Measurements from ENCODE around the gene CDK5.

CDK5 gene

DNA sequence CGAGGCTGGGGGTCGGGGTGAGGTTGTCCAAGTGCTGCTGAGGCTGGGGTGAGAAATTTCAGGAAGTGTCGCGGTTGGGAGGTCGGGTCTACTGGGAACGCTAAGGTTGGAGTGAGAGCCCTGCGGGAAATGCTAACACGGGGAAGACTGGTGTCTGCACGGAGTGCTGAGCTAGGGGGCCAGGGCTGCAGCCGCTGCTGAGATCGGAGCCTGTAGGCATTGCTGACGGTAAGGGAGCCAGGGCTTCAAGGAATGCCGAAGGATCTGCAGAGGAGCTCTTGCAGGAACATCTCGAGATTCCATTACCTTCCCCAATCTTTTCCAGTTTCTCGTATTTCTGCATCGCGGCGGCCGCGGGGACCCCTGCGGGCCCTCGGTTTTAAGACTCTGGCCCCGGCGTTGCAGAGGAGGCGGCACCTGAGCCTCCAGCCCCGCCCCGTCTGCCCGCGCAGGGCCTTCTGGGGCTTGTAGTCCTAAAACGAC, at the start of gene CDK5:
TSS of gene CDK5 (minus strand) at position 392 of the 483 bp plus-strand sequence. CDS start at position 343, 49 bp downstream.
- DNase-seq (ENCODE audit: low spot score) = no peak

DNA sequence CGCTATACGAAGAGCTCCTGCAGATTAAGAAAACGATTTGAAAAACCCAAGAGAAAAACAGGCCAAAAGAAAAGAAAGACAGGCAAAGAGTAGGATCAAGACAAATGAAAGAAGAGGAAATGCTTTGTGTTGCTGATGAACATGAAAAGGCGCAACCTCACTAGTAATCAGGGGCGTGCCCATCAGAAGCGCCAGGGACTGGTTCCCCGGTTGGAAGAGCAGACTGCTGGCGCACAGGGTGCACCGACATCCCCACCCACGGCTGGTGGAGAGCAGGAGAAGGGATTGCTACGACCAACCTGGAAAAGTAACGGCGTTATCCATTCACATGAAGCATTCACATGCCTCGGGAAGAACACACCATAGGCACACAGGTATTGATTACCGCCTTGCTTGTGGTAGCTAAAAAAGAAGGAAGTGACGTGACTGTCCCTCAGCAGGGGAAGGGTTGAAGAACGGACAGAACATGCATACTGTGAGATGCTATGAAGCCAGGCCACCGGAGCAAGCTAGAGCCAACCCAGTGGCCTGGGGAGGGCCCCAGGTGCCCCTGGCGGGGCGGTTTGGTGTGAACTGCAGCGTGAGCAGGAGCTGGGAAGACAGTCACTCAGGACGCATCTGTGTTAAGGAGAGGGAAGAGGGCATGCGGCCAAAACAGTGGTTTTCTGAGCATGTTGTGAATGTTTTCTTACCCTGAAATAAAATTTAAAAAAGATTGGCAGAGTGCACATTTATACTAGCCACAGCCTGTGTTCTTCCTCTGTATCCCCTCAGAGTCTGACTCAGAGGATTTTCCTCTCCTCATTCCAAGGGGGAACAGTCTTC, 46.9 kb upstream of the CDK5 start:
- DNase-seq (ENCODE audit: low spot score) = no peak

DNA sequence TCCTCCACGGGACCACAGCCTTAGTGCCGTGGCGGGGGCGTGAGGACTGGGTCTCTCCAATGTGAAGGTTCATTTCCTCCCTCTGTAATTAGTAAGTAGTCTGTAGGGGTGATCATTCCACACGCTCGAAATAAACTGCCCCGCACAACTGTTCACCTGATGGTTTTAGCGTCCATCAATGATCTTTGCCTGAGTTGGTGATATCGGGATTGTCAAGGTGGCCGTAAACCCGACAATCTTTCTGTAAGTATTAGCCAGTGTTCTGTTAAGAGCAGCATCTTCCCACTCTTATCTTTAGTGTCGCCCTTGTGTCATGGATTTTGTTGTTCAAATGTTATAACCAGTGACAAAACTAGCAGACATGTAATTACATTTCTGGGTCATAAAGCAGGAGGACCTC, 46.3 kb upstream of the CDK5 start:
- no peak for DNase-seq (ENCODE audit: low spot score)

DNA sequence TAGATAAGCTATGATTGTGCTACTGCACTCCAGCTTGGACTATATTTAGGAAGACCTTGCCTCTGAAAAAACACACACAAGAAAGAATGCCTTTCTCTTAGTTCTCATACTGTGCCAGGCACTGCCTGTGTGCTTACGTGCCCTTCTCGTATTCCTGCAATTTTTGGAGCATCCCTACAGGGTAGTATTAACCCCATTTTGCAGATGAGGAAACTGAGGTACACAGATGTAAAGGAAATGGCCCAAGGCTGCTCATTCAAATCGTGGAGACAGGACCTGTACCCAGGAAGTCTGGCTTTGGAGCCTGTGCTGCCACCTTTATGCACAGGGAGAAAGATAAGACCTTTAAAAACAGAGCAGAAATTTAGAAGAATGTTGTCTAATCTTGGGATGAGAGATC, 45.3 kb upstream of the CDK5 start:
- DNase-seq (ENCODE audit: low spot score) = no peak

DNA sequence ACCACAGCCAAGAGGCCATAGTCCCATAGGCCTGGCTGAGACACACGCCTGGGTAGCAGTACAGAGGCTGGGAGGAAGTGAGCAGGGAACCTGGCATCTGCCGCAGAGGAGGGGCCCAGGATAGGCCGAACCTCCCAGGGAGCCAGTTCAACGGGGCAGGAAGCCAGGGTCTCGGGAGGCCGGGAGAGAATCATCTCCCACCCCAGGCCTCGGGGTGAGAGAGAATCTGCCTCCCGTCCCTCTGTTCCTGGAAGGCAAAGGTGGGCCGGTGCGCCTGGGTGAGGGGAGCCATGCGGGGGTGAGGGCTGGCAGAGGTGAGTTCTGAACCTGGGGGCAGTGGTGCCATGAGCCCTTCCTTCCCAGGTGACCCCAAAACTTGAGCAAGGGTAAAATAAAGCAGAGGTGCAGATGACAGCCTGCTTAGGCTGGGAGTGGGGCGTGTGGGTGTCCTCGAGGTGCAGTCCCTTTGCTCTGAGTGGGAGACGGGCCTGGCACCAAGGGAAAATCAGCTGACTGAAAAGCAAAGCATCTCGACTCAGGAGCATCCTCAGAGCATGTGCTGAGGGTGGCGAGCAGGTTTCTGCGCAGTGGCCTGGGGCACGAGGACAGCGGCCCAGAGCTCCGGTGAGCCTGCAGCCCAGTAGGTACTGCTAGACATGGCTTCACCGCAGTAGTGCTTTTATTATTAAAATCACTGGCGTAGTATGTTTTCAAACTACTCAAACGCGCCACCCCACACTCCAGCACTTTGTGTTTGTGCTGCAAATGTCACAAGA, 44.1 kb upstream of the CDK5 start:
- DNase-seq (ENCODE audit: low spot score) = no peak

DNA sequence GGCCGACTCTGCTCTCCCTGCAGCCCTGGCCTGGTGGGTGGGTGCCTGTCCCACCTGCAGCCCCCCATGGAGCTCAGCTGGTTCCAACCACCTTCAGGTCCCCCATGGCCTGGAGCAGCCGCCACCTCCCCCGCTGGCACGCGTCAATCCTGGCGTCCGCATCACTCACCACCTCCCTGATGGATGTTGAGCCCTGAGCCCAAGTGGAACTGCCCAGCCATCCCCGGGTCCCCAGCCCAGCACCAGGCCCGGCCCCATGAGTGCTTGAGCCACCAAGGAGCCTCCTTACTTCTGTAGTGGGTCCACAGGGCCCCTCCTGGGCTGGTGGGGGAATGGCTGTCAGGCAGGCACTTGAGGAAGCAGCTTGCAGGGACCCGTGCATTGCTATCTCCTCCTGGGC, 43.2 kb upstream of the CDK5 start:
- DNase-seq (ENCODE audit: low spot score) = no peak

DNA sequence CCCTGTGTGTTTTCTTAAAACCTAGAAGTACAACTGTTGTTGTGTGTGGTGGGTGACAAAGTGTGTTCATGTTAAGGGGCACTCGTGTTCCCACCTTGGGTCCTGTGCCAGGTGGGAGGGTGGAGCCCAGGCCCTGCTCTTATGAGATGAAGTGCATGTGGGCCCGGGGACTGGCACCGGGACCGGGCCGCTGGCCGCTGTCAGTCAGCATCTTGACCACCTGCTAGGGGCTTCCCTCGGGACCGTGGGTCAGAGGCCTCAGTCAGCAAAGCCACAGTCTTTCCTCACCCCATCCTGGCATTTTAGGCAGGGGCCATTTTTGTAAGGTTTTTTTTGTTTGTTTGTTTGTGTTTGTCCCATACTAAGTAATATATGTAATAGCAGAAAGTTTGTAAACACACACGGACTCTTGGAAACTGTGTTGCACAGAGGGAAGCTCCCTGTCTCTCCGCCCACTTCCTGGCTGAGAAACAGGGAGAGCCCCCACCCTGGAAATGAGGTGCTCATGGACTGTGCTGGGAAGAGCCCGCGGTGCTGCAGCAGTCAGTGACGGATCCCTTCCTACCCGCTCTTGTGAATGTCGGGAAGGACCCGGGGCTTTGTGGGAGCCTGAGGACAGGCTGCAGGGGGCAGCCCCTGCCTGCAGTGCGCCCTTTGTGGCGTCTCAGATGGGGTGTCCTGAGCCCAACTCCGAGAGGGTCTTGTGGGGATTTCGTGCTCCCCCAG, 42.0 kb upstream of the CDK5 start:
- no peak for DNase-seq (ENCODE audit: low spot score)

DNA sequence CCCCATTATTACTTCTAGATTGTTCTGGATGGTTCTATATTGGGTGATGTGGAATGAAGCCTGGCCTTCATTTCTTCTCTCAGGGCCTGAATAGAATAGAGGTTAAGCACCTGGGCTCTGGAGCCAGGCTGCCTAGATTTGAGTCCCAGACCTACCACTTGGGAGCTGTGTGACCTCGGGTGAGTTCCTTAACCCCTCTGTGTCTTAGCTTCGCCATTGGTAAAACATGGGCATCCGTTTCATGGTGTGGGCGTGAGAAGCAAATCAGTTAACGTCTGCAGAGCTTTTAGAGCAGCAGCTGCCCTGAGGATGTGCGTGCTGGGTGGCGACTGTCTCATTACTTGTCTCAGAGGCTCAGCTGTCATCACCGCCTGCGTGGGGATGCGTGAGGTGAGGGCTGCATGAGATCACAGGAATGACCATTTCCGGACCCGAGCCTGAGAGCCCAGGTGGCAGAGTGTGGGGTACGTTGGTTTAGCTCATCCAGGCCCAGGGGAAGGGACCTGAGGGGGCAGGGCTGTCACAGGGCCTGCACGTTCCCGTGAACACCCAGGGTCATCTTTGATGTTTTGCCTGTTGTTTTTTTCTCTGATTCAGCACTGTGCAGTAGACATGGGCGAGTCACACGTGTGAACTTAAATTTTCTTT, 38.3 kb upstream of the CDK5 start:
- no peak for DNase-seq (ENCODE audit: low spot score)

DNA sequence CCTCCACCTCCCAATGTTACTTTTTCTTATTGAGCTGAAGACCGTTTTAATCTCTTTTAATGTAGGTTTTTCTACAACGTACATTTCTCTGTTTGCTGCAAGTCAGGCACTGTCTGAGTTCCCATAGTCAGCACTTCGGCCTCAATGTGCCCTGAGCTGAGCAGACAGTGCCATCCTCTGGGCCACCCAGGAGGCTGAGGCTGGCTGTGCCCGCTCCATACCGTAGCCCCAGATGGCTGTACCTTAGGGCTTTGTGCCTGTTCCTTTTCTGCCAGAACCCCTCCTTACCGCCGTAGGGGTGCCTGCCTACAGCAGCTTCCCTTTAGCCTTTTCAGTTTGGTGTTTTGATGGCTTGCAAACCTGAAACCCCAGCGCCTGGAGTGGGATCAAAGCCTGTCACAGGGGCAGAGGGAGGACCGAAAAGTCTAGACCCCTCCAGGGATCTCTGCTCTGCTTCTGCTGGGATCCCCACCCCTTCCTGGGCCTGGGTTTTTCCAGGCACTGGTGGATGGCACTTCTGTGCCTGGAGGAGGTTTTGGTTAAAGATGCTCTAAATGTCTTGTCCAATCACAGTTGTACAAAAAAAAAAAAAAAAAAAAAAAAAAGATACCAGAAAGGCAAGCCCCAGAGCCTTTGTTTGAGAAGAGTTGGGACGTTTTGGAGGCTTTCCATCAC, 37.6 kb upstream of the CDK5 start:
- DNase-seq (ENCODE audit: low spot score) = no peak

DNA sequence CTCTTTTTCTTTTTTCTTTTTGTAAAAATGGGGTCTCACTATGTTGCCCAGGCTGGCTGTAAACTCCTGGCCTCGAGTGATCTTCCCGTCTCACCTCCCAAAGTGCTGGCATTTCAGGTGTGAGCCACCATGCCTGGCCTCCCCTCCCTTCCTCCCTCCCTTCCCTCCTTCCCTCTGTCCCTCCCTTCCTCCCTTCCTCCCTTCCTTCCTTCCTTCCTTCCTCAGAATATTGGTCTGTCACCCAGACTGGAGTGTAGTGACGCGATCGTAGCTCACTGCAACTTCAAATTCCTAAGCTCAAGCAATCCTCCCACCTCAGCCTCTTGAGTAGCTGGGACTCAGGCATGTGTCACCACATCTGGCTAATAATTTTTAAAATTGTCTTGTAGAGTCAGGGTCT, 37.0 kb upstream of the CDK5 start:
- no peak for DNase-seq (ENCODE audit: low spot score)

DNA sequence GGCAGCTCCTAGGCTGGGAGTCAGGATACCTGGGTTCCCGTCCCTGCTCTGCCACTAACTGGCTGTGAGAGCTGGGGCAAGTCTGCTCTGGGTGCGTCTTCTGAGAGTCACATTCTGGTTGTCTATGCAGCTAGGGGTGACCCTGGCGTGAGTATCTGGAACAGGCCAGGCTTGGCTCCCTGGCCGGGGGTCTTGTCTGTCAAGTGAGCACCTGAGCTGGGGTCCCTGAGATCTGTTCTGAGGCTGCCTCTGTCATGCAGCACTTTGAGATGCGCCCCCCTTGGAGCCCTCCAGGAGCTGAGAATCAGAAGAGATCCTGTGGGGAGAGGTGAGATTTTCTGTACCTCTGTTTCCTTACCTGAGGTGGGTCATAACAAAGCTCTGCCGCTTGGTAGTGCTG, 36.1 kb upstream of the CDK5 start:
- DNase-seq (ENCODE audit: low spot score) = no peak

DNA sequence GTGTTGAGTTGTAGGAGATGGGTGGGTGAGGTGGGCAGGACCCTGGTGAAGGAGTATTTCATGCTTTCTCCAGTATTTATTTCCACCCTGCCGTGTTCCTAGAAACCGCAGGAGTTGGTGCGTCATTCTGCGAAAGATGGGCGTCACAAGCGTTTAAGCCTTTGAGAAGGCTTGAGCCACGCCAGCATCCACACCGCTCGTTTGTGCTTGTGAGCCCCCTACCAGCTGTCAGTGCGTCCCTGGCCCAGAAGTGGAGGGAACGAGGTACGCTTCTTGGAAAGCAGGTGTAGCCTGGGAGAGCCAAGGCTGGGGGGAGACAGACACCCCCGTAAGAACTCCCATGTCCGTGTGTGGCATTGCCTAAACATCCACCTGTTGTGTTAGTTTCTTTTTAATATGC, 34.3 kb upstream of the CDK5 start:
- no peak for DNase-seq (ENCODE audit: low spot score)

DNA sequence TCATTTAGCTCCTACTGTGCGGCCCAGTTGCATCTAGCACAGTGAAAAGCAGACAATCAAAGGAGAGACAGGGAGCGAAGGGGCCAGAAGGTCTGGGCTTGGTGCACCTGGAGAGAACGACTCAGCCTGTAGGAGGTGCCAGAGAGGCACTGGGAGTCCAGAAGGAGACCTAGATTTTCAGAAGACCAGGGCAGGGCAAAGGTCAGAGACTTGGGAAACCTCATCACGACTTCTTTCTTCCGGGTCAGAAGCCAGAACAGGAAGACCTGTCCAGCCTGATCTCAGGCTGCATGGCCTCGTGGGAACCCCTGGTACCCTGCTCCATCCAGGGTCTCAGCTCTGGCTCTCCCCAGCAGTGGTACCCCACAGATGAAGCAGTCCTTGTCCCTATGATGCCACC, 33.7 kb upstream of the CDK5 start:
- no peak for DNase-seq (ENCODE audit: low spot score)

DNA sequence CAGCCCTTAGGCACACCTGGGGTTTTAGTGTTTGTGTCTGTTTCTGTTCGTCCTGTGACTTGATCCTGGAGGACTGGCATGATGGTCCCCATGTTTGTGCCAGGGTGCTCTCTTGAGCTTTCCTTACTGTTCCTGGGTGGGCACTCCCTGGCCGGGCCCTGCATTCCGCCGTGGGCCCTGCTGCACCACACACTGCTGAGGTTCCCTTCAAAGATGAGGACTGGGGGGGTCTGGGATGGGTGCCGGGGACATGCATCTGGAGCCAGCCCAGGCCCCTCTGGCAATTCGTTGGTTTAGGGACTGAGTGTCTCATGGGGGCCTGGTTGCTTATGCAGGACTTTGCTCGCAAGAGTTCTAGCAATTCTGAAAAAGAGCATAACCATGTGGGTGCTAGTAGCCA, 33.3 kb upstream of the CDK5 start:
- DNase-seq (ENCODE audit: low spot score) = no peak

DNA sequence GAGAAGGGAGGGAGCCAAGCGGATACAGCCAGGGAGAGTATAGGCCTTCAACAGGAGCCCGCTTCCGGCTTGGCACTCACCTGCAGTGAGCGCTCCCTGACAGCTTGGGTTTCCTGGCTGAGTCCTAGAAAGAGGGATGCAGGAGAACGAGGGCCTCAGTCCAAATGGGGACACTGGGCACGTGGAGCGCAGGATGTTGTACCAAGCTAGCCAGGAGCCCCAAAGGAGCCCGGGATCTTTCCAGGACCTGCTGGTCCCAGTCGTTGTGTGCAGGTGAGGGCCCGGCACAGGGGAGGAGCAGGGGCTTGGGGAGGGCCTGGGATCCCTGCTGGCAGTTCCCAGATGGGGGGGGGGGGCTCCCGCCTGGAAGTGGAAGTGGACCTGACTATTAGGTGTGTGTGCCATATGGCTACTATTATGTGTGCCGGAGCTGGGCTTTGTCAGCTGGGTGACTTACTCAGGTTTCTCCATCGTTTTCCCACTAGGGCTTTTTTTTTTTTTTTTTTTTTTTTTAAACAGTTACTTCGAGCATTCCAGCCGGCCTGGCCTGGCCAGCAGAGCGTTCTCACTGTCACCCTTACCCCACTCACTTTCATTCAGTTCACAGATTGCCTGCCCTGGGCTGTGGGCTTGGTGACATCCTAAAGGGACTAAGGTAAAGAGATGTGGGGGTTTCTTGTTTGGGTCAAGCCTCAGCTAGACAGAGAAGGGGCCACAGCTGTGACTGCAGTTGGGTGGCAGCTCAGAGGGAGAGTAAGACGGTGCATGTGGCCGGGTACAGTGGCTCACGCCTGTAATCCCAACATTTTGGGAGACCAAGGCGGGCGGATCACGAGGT, 32.4 kb upstream of the CDK5 start:
- no peak for DNase-seq (ENCODE audit: low spot score)

DNA sequence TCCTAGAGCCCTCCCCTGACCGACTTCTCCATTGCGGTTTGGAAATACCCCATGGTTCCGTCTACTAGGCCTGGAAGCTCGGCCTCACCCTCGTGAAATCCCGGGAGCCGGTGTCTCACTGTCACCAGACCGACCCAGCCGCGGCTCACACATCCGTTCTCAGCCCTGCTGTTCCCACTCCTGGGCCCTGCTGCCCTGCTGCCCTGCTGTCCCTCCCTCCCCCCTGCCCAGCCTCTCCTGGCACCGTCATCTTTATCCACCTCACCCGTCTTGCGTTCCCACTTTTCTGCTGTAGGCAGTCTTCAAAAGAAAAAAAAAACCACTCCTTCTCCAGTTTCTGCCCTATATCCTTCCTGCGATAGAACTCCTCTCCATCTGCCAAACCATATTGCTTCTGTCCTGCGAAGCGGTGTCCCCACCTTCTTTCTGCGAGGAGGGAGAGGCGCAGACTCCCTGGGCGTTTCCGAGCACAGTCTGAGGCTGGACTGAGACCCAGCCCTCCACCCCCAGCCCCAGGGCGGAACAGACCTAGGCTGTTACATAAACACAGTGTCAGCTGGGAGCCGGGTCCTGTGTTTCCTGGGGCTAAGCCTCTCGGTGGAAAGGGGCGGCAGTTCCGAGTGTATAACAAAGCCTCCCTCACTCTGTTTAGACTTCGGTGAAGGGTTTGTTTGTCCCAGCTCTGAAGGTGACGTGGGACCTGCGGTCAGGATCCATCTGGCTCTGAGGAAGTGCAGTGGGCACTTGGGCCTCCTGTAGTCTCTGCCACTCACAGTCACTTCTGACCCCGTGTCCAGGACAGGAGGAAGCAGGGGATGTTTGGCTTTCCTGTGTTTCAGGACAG, 31.4 kb upstream of the CDK5 start:
- peak; percentile 53 for DNase-seq (ENCODE audit: low spot score)

DNA sequence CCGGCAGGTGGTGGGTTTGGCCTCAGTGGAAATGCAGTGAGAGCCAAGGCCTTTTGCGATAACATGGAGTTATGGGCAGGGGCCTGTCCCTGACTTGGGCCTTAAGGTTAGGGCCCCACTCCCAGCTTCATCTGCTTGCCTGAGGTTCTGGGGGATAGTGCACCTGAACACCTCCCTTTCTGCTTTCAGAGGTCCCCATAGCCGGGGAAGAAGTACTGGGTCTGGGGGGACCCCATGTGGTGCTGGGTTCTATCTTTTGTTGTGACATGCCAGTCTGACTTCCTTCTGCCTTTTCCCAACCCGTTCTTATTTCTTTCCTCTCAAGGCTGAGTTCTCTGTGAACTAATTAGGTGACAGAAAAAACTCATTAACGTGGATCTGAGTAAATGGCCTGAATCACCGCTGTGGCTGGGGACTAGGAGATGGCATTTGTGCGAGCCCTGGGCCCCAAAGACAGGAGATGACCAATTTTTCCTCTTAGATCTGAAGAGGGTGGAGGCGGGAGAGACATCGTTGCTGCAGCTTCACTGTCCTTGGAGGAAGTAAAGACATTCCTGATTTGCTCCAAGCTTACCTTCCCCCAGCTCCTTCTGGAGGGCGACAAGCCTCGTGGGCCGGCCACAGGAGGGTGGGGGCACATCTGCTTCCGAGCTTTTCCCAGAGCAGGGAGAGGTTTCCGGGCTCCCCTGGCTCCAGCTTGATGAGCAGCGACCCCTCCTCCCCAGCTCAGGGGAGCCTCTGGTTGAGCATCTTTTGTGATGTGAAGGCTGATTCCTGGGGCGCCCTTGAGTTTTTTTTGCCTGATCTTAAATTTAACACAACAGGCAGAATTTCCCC, 30.5 kb upstream of the CDK5 start:
- DNase-seq (ENCODE audit: low spot score) = no peak

DNA sequence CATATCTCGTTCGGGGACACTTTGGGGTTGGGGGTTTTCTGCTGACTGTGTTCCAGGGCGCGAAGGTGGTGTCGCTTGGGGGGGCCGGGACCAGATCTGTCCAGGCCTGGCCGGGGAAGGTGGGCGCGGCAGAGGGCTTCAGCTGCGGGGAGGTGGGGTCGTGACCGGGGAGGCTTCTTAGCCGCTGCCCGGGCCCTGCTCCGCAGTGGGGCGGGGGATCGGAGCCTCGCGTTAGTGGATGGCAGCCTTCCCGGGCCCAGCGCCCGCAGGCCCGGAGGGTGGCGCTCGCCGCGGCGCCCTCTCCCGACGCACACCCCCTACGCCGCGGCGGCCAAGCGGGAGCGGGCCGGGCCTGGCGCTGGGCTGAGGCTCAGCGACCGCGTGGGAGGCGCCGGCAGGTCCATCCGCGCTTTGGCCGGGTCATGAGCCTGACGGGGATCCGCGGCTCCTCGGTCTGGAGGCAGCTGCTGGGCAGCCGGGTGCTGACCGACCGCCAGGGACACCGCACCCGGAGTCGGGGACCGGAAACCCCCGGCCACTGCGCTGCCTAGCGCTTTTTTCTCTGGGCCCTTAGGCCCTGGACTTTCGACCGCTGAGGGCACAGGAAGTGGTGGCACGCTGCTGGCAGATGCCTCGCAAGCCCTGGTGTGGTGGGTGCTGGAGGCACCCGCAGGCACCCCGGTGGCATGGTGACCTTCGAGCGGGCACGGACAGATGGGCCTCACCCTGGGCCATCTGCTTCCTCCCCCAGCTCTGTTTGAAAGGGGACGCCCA, 29.7 kb upstream of the CDK5 start:
- peak; percentile 52 for DNase-seq (ENCODE audit: low spot score)

Measured in pons (tissue), 1 donor.